GM19324 (cell line): ENCODE results near the gene ATP2C2.
"Not testable (repeated sequence)": the region's sequence is repeated elsewhere in the genome, so short reads cannot be mapped to it uniquely, and the experiment has no call there.

Source experiments
- ATAC-seq: cut with Tn5 transposase; IDR thresholded peaks from one replicate; pipeline ENCODE4 v1.9.1; 2021; ENCODE audit warnings: mild to moderate bottlenecking, moderate library complexity; ENCODE audit not compliant: unreplicated experiment, low FRiP score

ATP2C2 gene

DNA sequence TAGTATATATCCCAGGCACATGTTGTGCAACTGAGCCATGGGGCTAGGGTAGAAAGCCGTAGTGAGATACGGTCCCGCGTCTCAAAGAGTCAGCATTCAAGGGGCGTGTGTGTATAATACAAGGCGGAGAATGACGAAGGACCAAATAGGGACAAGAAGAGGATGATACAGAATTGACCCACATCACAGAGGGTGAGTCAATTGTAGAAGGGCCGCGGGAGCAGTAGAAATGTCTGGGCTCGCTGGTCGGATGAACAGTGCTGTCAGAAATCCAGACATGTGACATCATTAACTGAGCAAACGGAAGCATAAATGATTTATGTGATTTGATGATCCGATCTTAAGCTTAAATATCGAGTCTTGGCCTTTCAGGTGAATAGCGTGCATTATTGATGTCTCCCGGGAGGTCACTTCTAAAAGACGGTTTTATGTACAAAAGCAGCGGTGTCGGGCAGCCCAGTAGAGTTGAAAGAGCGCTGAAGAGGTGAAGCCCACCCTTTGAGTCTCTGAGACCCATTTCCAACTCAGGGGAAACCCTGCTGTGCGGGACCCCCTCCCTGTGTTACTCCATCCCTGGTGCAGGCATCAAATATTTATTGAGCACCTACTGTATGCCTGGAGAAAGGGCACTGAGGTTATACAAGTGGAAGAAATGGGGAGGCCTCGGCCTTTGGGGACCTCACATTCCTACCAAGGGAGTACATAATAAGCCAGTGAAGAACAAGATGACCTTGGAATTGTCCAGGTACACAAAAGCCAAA is 45.1 kb downstream of the ATP2C2 start:
- no peak for ATAC-seq

DNA sequence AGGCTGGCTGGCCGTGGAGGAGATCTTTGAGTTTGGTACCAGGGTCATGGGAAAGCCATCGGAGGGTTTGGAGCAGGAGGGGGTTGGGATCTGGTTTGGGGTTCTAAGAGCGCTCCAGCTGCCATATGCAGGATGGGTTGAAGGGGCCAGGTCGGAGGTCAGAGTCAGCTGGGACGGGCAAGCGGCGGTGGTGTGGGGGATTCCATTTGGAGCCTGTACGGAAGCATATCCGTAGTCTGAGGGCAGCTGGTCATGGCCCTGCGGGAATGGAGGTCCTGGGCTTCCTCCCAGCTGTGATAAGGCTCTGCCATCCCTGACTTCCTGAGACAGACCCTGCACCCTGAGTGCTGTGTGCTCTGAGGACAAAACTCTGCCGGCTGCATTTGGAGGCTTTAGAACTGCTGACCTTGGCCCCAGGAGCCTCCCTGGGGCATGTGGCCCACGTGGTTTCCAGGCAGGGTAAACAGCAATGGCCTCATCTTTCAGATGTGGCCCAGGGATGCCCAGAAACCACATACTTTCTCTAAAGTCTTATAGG is 46.5 kb downstream of the ATP2C2 start:
- ATAC-seq = no peak

DNA sequence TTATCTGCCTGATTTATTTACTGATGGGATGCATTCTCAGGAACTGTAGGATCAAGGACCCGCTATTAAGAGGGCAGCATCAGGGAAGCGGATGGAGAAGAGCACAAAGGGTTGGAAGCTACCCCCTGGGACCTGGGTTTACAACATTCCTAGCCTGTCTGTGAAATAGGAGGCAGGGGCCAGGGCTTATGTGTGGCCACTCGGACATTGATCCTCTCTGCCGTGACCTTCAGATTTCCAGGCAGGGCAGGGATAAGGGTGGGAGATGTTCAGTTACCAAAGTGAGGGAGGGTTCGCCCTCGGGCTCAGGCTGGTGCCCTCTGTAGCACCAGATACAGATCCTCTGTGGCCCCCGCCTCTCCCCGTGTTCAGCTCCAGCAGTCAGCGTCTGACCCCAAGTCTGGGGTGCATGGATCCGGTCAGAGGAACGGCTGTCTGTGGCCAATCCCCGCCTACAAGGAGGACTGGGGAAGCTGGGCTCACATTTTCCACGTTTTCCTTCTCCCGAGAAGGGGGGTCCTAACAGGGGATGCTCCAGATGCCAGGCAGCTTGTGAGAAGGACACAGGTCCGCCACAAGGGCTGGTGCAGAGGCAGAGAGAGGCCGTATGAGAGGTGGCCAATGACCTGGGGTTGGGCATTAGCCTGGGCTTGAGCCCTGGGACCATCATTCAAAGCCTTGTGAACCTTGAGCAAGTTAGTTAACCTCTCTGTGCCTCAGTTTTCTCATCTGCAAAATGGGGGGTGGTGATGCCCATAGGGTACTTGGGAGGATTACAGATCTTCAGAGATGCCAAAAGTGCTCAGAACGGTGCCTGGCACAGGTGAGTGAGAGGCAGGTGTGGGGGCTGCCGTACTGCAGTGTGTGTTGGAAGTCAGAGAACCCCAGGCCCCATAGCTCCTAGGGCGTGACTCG is 48.3 kb downstream of the ATP2C2 start:
- ATAC-seq = no peak

DNA sequence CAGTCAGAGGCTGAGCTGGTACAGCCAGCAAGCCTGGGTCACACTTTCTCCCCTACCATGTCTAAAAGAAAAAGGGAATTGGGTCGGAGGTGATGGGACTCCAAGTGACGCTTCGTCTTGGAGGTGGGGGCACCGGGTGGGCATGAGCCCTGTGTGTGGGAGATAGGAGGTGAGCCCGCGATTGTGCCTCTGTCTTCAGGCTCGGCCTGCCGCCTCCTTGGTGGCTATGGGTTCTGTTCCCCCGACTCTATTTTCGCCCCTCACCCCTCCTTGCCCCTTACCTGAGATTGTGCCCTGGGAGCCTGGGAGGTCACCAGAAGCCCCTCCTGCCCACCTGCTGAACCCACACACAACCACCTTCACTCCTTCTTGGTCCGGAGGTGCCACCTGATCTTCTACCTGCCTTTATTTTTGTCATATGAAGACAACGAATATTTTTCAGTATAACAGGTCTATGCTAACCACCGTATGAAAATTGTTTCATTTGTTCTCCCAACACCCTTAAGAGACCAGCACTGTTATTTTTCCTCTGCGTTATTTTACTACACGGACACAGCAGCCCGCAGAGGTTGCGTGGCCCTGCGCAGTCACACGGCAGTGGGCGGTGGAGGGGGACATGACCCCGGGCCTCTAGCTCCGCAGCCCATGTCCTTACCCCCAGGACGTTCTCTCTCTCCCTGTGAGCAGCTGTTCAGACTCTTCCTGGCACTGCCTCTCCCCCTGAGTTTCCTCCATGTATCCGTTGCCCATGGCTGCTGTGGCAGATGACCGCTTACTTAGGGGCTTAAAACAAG is 49.9 kb downstream of the ATP2C2 start:
- ATAC-seq = no peak

DNA sequence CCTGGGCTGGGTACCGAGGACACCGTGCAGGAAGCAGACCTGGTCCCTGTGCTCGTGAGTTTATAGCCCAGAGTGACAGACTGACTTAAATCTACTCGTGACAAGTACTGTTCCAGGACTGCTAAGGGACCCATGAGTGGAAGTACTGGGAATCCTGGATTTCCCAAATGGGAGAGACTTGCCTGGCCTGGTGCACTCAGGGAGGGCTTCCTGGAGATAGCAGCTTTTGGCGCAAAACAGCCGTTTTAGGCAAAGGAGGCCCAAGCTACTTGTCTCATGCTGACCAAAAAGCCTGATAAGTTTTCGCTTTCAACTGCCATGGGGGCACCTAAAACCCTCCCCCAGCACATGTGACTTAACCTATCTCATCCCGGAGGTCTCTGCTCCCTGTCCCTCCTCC is 51.4 kb downstream of the ATP2C2 start:
- ATAC-seq = no peak

DNA sequence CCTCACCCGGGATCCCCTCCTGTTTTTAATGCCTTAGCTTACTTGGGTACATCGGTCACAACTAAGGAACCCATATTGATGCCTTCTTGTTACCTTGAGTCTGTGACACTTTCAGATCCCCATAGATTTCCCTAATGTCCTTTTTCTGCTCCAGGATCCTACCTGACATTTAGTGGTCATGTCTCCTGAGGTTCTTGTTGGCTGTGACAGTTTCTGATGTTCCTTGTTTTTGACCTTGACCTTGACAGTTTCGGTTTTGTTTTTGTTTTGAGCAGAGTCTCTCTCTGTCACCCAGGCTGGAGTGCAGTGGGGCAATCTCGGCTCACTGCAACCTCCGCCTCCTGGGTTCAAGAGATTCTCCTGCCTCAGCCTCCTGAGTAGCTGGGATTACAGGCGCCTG is 52.2 kb downstream of the ATP2C2 start:
- not testable (repeated sequence) for ATAC-seq

DNA sequence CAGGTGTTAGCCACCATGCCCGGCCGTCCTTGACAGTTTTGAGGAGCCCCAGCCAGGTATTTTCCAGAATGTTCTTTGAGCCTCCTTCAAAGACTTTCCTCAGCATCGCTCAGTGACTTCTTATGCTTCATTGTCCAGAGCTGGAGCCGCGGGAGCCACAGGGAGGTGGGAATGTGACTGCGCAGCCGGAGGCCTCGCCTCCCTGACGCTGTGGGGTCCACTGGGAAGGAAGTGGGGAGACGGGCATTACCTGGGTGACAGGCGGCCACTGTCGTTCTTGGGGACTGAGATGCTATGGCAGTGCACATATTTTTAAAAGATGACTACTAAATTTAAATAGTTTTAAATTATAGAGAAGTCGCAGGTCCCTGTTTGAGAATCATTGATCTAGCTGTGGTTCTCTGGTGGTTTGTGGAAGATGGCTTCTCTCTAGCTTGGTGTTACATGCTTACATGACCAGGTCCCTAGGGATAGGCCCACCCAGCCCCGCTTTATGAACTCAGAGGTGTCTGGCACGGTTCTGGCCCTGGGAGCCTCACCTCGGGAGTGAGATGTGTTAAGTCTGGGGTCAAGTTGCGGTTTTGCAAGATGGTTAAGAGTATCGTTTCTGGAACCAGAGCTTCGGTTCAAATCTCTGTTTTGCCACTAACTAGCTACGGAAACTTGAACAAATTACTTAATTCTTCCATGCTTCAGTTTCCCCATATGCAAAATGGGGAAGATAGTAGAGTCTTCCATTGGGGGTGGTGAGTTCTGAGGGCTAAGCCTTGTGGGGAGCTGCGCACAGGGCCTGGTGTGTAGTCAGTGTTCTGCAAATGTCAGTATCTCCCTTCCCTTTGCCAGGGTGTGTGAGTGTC is 53.0 kb downstream of the ATP2C2 start:
- ATAC-seq = no peak

DNA sequence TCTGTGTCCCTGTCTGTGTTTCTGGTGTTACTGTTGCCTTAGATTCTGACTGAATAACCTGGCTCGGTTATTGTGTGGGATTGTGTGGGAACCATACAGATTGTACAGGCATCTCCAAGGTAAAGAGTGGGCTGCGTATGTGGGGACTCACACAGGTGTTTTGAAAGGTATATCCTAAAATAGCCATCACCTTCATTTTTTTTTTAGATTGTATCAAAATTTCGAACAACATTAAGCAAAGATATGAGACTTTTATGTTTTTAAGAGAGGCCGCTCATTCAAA is 53.5 kb downstream of the ATP2C2 start:
- ATAC-seq = no peak

DNA sequence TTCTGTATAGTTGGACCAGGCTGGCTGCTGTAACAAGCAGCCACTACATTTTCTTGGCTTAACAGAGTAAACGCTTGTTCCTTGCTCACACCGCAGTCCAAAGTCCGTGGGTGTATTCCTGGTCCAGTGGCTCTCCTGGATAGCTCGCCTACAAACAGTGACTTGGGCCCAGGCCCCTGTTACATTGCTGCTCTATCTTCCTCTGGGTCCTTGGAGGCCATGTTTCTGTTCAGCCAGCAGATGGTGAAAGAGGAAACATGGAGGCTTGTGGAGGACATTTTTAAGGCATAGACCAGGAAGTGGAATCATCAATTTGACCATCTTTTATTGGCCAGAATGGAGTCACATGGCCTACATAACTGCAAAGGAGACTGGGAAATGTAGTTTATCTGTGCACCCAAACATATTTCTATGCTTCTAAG is 55.1 kb downstream of the ATP2C2 start:
- no peak for ATAC-seq

DNA sequence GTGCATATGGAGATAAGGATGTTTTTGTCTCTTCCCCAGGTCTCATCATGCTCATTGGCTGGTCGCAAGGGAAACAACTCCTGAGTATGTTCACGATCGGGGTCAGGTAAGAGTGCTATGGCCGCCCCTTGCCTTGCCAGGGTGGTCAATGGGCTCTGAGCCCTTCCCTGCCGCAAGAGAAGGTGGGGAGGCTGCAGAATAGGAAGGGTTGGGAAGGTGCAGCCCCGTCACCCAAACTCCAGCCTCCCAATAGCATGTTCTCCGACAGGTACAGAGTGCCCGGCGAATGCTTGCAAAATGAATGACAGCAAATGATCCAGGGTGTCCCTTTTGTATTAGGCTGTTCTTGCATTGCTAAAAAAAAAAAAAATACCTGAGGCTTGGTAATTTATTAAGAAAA is 57.4 kb downstream of the ATP2C2 start:
- no peak for ATAC-seq

DNA sequence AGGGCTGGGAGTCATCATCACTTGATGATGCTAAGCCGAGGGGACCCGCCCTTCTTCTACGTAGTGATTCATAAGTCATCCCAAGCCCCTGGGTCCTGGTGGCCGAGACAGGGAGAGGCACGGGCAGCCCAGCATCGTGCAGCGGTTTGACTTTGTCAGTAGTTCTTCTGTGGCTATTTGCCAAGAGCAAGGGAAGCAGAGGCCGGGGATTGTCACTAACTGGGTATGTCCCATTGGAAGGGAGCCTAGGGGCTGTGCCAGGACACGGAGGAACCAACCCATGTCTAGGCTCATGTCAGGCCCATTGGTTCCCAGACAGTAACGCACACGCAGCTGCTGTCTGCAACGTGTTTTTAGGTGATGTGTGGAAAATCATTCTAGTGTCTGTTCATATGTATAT is 58.5 kb downstream of the ATP2C2 start:
- no peak for ATAC-seq

DNA sequence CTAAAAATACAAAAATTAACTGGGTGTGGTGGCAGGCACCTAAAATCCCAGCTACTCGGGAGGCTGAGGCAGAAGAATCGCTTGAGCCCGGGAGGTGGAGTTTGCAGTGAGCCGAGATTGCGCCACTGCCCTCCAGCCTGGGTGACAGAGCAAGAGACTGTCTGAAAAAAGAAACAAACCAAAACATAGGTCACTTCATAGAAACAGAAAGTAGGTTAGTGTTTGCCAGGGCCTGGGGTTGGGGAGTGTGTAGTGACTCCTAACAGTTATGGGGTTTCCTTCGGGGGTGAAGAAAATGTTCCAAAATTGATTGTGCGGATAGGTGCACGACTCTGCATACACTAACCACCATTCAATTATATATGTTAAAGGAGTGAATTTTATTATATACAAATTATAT is 59.2 kb downstream of the ATP2C2 start:
- ATAC-seq = no peak

DNA sequence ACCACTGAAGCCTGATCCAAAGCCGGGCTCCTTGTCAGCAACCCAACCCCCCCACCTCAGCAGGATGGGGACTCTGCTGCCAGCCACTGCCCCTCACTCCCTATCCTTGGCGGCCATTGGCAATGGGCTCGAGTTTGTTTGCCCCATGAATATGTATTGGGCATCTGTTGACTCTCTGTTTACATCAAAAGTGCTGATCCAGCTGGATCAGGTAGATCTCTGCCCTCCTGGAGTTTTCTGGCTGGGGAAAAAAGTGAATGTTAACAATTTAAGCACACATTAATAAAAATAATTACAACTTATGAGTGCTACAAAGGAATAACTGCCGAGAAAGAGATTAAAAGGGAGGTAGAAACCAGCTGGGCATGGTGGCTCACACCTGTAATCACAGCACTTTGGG is 62.5 kb downstream of the ATP2C2 start:
- ATAC-seq = no peak

DNA sequence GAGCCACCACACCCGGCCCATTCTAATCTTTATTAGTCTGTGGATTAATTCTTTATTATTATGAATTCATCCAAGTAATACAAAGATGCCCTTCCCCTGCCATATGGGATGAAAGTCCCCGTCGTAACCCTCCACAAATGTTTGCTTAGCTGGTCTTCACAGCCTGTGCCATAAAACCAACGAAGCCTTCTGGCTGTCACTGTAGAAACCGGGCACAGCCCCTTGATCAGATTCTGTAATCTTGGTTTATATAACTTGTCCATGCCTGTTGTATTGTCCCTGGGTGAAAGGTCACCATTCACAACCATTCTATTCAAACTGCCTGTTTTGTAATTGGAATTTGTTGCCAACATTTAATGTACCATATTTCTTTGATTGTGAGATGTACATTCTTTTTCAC is 66.5 kb downstream of the ATP2C2 start:
- no peak for ATAC-seq

DNA sequence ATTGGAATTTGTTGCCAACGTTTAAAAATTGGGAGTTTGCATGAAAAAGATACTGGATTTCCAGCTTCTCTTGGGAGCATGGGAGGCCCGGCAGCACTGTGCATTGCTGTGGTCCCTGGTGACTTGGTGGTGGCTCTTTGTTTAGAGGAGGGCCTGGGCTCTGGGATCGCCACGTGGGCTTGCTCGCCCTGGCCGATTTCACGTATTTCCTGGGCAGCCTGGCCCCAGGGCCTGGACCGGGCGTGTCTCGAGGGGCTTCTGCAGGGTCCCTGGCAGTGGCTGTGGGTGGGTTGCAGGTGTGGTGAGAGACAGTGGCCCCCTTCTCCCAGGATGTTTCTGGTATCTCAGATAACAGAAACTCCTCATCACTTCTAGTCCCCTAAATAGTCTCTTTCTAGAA is 67.9 kb downstream of the ATP2C2 start:
- ATAC-seq = no peak

DNA sequence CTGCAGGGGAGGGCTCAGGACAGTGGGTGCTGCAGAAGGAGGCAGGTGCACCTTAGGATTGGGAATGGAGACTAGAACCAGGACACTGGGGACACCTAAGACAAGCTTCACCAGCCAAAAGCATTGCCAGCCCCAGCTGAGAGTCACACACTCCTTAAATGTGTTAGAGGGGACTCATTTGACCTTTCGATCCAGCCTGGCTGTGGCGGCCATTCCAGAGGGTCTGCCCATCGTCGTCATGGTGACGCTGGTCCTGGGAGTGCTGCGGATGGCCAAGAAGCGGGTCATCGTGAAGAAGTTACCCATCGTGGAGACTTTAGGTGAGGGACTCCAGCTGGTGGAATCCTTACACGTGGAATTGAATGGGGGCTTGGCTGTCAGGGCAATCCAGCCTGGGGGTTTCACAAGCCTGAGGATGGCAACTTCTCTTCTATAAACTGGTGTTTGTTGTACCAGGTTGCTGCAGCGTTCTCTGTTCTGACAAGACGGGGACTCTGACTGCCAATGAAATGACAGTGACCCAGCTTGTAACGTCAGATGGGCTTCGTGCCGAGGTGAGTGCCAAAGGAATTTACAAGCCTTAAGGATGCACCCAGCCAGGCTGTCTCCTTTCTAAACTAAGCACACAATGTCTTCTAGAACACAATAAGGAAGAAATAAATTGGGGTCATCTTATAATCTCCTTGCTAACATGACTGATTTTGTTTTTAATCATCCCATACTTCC is 70.8 kb downstream of the ATP2C2 start:
- ATAC-seq = no peak

DNA sequence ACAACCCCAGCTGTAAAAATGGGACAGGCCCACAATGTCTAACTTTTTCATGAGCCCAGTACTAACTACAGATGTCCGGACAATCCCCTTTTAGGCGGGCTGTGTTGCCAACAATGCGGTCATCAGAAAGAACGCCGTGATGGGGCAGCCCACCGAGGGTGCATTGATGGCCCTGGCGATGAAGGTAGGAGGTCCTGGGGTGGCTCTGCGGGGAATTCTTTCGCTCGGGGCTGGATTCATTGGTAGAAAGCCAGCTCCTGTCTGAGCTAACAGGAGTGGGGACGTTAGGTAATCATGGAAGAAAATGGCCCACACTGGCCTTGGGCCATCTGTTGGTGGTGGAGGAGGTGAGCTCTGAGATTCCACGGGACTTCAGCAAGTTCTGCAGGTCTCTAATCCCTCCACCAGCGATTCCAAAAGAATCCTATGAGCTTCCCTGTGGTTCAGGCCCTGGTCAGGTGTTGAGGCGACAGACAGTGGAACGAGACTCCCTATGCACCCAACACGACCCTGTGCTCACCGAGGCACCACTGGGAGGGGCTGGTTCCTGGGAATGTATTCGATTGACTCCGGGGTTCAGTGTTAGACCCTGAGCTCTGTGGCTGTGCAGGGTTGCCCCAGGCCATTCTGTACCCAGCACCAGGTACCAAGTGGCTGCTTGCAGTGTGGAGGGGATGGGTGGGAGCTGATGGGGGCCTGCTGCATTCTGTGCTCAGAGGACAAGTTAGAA is 74.2 kb downstream of the ATP2C2 start:
- no peak for ATAC-seq

DNA sequence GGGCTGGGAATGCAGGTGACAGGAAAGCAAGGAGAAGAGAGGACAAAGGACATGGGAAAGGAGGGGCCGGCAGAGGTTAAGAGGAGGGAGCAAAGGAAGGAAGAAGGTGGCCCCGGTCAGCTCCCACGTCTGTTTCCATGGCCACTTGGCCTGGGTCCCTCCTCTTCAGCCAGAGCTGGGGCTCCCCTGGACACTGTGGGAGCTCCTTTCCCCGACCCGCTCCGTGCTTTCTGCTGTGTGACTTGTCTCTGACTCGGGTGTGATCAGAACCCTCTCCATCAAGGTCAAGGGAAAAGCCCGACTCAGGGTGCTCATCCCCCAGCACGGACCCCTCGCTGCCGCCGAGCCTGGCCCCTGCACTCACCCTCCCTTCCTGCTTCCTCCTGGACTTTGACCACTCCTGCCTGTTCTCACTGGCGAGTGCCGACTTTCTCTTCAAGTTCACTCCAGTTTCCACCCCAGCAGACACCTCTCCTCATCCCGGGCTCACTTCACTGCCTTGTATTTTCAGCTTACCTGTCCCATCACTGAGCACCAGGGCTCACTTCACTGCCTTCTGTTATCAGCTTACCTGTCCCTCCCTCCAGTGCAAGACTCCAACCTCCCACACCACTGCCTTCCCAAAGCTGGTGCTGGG is 74.9 kb downstream of the ATP2C2 start:
- ATAC-seq = no peak
